ENCODE results near the gene PPP6C. TPM values are rescaled to one million over a fixed set of nuclear protein-coding genes. Genes with fewer than 3 reads are reported as not detected.

PPP6C gene
- 16.2 and 19.3 TPM in 2 replicates for total RNA-seq

DNA sequence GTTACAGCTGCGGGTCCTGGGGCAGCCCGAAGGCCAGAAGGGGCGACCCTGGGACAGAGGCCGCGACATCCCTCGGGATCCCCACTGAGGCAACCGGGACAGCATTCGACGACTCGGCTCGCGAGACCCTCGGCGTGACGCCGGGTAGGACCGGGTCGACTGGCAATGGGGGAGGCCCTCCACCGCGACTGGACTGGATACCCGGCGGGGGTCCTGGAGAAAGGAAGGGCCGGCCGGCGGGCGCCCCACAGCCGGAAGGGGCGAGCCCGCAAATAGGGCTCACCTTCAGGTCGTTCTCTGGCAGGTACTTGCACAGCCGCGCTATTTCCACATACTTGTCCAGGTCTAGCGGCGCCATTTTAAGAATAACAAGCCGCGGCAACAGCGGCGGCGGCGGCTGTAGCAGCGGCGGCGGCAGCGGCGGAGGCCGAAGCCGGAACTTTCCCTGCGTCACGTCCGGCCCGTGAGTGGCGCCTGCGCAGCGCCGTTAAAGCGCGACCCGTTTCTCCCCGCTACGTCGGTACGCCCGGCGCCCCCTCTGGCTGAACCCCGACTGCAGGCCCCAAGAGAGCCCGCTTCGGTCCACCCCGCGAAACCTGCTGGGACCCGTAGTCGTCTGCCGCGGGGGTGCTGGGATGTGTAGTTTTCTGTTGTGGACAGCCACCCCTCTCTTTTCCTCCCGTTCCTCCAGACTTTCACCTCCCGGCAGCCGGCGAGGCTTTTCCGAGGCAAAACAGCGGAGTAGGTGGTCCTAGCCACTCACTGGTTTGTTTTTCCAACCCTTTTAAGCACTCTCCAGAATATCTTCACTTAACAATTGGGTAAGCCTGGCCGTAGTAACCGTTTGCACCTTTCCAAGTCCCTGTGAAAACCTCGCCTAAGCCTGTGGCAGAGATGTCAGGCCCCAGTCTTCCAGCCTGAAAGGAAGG, at the start of gene PPP6C:
Gene PPP6C (minus strand): TSS at position 443 of the 929 bp plus-strand sequence. CDS start 85 bp downstream, at position 358.

GRCh38 chr9:125200216-125201047, 10.8 kb upstream of the PPP6C start, which contains the start of gene RABEPK:
RABEPK (plus strand) TSS chr9:125200542; CDS start chr9:125203014, 2,472 bp downstream.

DNA sequence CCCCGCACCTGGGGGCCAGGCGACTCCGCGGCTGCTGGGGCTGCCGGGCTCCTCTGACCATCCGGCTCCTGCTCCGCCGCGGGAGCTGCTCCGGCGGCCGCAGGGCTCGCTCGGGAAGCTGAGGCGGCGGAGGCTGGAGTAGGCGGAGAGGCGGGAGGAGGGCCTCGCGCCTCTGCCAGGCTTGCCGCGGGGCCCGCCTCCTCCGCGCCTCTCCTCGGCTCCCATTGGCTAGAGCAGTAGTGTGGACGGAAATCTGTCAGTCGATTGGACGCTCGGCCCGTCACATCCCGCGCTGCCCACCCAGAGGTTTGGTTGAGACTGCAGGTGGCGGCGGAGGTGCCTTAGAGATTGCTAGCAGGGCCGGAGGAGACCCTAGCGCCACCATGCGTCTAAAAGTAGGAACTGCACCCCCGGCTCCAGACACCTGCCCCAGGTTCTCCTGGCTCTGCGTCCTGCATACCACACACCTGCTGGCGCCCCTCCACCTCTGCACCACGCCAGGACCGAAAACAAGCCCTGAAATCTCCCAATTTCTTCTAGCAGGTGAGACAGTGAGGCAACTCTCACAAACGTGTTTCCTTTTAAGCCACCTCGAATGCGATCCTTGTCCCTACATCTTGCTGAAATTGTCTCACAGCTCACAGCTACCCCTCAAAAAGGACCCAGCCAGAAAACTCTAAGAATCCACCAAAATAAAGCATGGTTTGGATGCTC, 46.1 kb downstream of the PPP6C start, which contains the start of gene SCAI:
Gene SCAI (minus strand): TSS at position 152 of the 714 bp plus-strand sequence. CDS start 91 bp downstream, at position 61.

Other genes starting within 250 kb of the PPP6C start
- gene GOLGA1, start 248.7 kb downstream of the PPP6C start, total RNA-seq, result 8.0 and 8.6 TPM in 2 replicates
- 2.7 and 2.8 TPM in 2 replicates for gene SCAI, start 46.3 kb downstream of the PPP6C start, total RNA-seq
- 30.1 and 33.0 TPM in 2 replicates for gene RABEPK, start 10.7 kb upstream of the PPP6C start, total RNA-seq
- gene HSPA5, start 51.5 kb upstream of the PPP6C start, total RNA-seq, result 204 and 208 TPM in 2 replicates
- gene GAPVD1, start 72.0 kb upstream of the PPP6C start, total RNA-seq, result 24.9 and 25.4 TPM in 2 replicates

Data from bronchus fibroblast of lung (primary cell).